Measurements from ENCODE around the gene SLC10A6. TPM values are rescaled to one million over a fixed set of nuclear protein-coding genes. Genes with fewer than 3 reads are reported as not detected.

Gene SLC10A6
- polyA plus RNA-seq (2013, experiment 1 of 2; ENCODE audit: insufficient read length) = not detected
- polyA plus RNA-seq (2013, experiment 2 of 2; ENCODE audit: insufficient read length) = not detected

DNA sequence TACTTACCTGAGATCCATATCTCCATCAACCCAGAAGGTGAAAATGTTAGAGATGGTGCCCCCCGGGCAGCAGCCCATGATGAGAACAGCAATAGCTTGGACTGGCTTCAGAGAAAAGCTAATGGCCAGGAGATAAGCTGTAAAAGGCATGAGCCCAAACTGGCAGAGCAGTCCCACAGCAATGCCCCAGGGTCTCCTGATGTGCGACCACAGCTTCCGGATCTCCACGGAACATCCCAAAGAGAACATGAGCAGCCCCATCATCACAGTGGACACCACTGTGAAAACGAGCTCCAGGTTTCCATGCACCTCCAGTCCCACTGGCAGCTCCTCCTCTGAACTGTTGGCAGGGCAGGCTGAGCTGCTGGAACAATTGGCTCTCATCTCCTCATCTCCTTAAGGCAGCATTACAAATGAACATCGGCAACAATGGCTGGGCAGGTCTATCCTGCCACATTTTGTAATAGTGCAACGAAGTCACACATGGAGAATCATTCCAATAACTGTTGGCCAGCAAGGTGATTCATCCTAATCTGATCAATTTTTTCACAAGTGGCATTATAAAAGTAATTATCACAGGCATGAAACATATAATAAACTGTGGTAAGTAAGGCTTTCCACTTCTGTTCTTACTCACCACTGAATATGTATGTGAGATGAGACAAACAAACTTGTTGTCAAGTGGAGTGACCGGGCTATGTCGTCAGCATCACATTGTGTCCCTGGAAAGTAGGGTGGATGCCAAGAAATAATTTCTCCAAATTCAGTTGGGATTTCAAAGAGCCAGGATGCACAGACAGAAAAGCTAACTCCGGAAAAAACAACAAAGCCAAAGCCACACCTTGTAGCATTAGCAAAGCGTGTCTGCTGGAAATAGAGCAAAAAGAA is at the start of gene SLC10A6:
SLC10A6 (minus strand) TSS at position 653 of the 888 bp plus-strand sequence; CDS start at position 384, 269 bp downstream.
- no peak for DNase-seq

DNA sequence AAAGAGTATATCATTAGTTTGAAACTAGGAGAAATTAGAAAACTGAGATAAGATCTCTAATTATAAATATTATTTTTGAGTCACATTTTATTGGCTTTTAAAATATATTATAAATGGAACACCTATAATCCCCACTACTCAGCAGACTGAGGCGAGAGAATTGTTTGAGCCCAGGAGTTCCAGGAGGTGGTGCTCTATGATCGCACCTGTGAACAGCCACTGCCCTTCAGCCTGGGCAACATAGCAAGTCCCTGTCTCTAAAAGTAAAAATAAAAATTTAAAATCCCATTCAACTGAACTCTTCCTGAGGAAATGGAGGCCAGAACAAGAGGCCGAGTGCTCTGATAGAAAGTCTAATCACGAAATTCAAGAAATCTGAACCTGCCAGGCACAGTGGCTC is 49.4 kb upstream of the SLC10A6 start:
- DNase-seq = no peak

DNA sequence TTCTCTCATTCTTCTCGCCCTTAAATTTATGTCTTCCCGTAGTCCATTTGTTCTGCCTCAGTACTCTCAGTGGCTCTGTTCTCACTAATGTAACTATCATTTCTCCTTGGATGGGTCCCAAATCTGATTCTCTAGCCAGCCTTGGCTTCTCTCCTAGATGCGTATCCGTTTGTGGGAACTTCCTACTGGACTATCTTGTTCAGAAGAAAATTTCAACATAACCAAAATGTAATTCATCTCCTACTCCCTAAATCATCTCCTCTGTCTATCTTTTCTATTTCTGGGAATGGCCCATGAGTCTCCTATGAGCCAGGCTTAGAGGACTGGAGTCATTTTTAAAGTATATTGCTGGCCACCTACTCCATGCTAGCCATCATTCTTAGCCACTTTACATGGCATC is 47.4 kb upstream of the SLC10A6 start:
- no peak for DNase-seq

DNA sequence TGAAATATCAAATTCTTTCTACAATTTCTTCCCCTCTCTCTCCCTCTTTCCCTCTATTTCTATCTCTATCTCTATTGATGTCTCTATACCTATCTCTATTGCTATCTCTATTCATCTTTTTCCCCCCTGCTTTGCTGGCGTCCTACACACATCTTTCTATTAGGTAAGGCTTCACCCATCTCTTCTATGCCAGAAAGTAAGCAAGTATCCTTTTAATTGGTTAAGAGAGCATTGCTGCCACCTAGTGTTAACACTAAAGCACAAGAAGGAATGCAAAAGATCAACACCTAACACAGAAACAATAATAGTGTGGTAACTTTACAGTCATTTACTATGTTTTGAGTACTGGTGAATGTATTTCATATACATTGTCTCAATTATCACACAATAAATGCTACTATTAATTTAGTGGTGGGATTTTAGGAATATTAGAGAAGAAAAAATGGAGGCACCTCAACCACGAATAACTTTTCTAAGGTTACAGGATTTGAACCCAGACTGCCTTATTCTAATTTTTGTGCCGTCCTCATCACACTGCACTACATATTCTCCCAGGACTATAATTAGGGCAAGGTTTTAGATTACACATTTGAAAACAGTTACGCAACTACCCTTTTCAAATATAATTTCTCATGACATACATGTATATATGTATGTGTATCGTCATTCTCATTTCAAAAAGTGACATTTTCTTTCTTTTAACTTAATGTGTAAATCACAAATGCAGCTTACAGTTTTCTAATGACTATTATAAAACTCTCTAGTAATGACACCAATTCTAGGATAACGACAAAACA is 46.7 kb upstream of the SLC10A6 start:
- peak; percentile 77 for DNase-seq

DNA sequence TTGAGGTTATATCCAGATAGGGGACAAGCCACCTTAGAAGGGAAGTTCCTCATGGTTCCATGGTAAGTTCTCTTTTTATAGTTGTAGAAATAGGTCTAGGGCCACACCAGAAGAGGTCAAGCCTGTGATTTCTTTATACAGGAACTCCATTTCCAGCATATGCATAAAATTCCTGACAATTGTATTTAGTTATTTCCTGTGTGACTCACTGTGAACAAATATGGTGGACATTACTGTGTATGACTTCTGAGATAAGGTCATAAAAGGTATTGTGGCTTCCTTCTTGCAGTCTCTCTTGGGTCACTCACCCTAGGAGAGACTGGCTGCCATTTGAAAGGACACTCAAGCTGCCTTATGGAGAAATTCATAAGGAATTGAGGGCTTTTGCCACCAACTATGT is 45.3 kb upstream of the SLC10A6 start:
- DNase-seq = peak; percentile 64

GRCh38 chr4:86893136-86893535 is 44.0 kb upstream of the SLC10A6 start:
- DNase-seq = no peak

DNA sequence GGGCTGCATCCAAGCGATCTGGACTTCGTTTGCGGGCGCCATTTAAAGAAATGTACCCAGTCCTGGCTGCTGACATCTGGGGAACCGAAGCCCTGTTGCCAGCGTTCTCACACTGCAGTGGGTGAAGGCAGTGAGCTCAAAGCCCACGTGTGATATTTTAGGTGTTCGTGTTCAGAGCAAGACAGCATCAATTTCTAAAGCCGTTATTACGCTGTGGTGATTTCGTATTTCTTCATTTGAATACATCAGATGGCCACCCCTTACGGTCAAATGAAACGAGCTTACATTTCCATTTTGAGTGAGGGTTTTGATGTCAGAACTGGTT is 43.4 kb upstream of the SLC10A6 start:
- DNase-seq = no peak

- DNase-seq = peak; percentile 44
Observed at GRCh38 chr4:86891762-86892635, 42.8 kb upstream of the SLC10A6 start, which contains the start of gene C4orf36. Gene C4orf36 (minus strand): TSS chr4:86892422. CDS start chr4:86891520, 902 bp downstream.

- no peak for DNase-seq
Observed at GRCh38 chr4:86890790-86891189, 41.6 kb upstream of the SLC10A6 start.

DNA sequence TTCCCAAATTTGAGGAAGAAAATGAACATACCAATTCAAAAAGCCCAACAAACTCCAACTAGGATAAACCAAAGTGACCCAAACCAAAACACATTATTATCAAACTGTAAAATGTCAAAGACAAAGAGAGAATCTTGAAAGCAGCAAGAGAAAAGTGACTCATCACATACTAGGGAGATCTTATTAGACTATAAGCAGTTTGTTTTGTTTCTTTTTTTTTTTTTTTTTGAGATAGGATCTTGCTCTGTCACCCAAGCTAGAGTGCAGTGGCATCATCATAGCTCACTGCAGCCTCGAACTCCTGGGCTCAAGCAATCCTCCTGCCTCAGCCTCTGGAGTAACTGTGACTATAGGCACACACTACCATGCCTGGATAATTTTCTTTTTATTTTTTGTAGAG is 30.5 kb upstream of the SLC10A6 start:
- DNase-seq = no peak

- DNase-seq = no peak
Observed at GRCh38 chr4:86878640-86879039, 29.5 kb upstream of the SLC10A6 start.

GRCh38 chr4:86876894-86877685 is 27.9 kb upstream of the SLC10A6 start:
- no peak for DNase-seq

- peak; percentile 43 for DNase-seq
Observed at GRCh38 chr4:86875436-86875835, 26.3 kb upstream of the SLC10A6 start.

DNA sequence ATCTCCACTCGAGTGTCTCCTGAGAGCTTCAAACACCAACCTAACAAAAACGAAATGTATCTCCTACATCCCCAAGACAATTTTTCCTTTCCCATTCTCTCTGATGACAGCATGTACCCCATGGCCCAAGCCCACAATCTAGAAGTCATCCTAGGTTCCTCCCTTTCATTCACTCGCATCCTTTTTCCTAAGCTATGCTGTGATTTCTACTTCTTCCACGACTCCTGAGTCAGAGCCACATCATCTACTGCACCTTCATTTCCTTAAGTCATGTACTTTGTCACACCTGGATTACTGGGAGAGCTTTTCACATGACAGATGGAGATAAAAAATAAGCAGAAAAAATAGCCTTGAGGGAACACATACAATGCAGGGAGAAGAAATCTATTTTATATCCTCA is 23.0 kb upstream of the SLC10A6 start:
- no peak for DNase-seq

GRCh38 chr4:86870442-86871069 is 21.4 kb upstream of the SLC10A6 start:
- no peak for DNase-seq

- DNase-seq = peak; percentile 25
Observed at GRCh38 chr4:86857341-86858052, 8.3 kb upstream of the SLC10A6 start.

- peak; percentile 6 for DNase-seq
Observed at GRCh38 chr4:86856896-86857295, 7.7 kb upstream of the SLC10A6 start.

GRCh38 chr4:86855572-86855971 is 6.4 kb upstream of the SLC10A6 start:
- DNase-seq = peak; percentile 67

GRCh38 chr4:86853209-86853608 is 4.0 kb upstream of the SLC10A6 start:
- DNase-seq = no peak

GRCh38 chr4:86848136-86848535 is 1.0 kb downstream of the SLC10A6 start:
- DNase-seq = no peak
